ENCODE results near the gene BAZ1A.
A peak's percentile ranks its signal among the peaks of the same experiment; 100 is the strongest.

BAZ1A gene

GRCh38 chr14:34875031-34875922 lies at the start of gene BAZ1A:
TSS of gene BAZ1A (minus strand) at chr14:34875360. CDS start at chr14:34874604, 756 bp downstream.
- DNase-seq = peak; percentile 51

GRCh38 chr14:34920339-34920738 lies 45.2 kb upstream of the BAZ1A start:
- no peak for DNase-seq

GRCh38 chr14:34913619-34914018 lies 38.5 kb upstream of the BAZ1A start:
- DNase-seq = no peak

- DNase-seq = no peak
These were observed 37.8 kb upstream of the BAZ1A start for GRCh38 chr14:34912966-34913365.

- DNase-seq = no peak
These were observed 37.0 kb upstream of the BAZ1A start for GRCh38 chr14:34912182-34912581.

GRCh38 chr14:34911209-34912150 lies 36.3 kb upstream of the BAZ1A start:
- no peak for DNase-seq

- DNase-seq = no peak
These were observed 31.1 kb upstream of the BAZ1A start for GRCh38 chr14:34906287-34906686.

GRCh38 chr14:34895277-34895676 lies 20.1 kb upstream of the BAZ1A start:
- DNase-seq = no peak

GRCh38 chr14:34890937-34891336 lies 15.8 kb upstream of the BAZ1A start:
- no peak for DNase-seq

GRCh38 chr14:34888186-34888585 lies 13.0 kb upstream of the BAZ1A start:
- no peak for DNase-seq

- DNase-seq = no peak
These were observed 8.8 kb upstream of the BAZ1A start for GRCh38 chr14:34883954-34884353.

- DNase-seq = peak; percentile 34
These were observed 652 bp downstream of the BAZ1A start for GRCh38 chr14:34874386-34875030.

GRCh38 chr14:34873589-34874385 lies 1.4 kb downstream of the BAZ1A start:
- peak; percentile 92 for DNase-seq

GRCh38 chr14:34872822-34873588 lies 2.2 kb downstream of the BAZ1A start:
- DNase-seq = no peak

GRCh38 chr14:34867199-34867598 lies 8.0 kb downstream of the BAZ1A start:
- no peak for DNase-seq

GRCh38 chr14:34865889-34866574 lies 9.1 kb downstream of the BAZ1A start:
- DNase-seq = no peak

- no peak for DNase-seq
These were observed 11.3 kb downstream of the BAZ1A start for GRCh38 chr14:34863844-34864243.

GRCh38 chr14:34858765-34859164 lies 16.4 kb downstream of the BAZ1A start:
- DNase-seq = no peak

- DNase-seq = peak; percentile 10
These were observed 17.3 kb downstream of the BAZ1A start for GRCh38 chr14:34857689-34858449.

GRCh38 chr14:34853041-34853440 lies 22.1 kb downstream of the BAZ1A start:
- no peak for DNase-seq

Measured in GDM1 (cell line).